RWPE2 (cell line): ENCODE data around the gene PAPPA2.

Source experiments
- ATAC-seq: fragments of 200-7000 bp; cut with Tn5 transposase; 3 replicates; pipeline ENCODE4 v1.9.1; 2021; ENCODE audit warnings: low read depth
- DNase-seq: peaks from one replicate; pipeline ENCODE4 v3.0.0-alpha.2; 2020; ENCODE audit warnings: low spot score
- H3K27ac ChIP-seq: fragments of 450-650 bp; 2 replicates; pipeline ENCODE4 v1.5.1; 2017; ENCODE audit warnings: mild to moderate bottlenecking; ENCODE audit not compliant: poor library complexity, severe bottlenecking
- H3K27me3 ChIP-seq: fragments of 250-450 bp; sonication (Bioruptor Pico); 2 replicates; pipeline ENCODE4 v1.5.1; 2021; ENCODE audit warnings: mild to moderate bottlenecking, moderate library complexity; ENCODE audit not compliant: insufficient read depth, poor library complexity, severe bottlenecking
- H3K36me3 ChIP-seq: fragments of 250-450 bp; sonication (Bioruptor Pico); 2 replicates; pipeline ENCODE4 v1.5.1; 2020; ENCODE audit warnings: low read depth, mild to moderate bottlenecking, moderate library complexity
- H3K4me1 ChIP-seq: fragments of 250-450 bp; sonication (Bioruptor Pico); 2 replicates; pipeline ENCODE4 v1.5.1; 2021; ENCODE audit warnings: mild to moderate bottlenecking, moderate library complexity; ENCODE audit not compliant: insufficient read depth, poor library complexity, severe bottlenecking
- H3K4me3 ChIP-seq: fragments of 250-450 bp; sonication (Bioruptor Pico); 2 replicates; pipeline ENCODE4 v1.5.1; 2021; ENCODE audit warnings: mild to moderate bottlenecking, moderate library complexity; ENCODE audit not compliant: severe bottlenecking
- H3K9me3 ChIP-seq: fragments of 250-450 bp; sonication (Bioruptor Pico); 2 replicates; pipeline ENCODE4 v1.5.1; 2021; ENCODE audit warnings: mild to moderate bottlenecking, moderate library complexity; ENCODE audit not compliant: severe bottlenecking
- TF ChIP-seq, protein P1 (sequence below): fragments of 450-650 bp; IDR thresholded peaks from one replicate; pipeline ENCODE4 v1.5.1; 2017; ENCODE audit warnings: mild to moderate bottlenecking, moderate library complexity; ENCODE audit not compliant: poor library complexity, severe bottlenecking

The PAPPA2 gene

DNA sequence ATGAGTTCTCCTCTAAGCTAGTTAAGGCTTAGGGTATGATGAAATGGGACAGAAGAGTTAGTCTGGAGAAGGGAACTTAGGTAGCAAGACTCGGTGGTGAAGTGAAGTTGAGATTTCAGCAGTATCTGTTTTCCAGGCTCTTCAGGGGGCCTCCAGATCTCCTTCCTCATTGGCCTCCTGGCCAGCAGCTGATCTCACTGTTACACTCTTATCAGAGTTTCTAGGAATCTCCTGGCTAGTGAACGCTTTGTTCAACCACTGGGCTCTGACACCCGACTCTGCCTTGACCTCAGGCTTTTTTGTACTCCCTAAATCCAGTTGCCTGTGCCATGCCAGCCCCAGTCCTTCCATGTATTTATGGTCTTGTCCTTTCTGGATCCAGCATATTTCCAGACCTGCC is 390.5 kb downstream of the PAPPA2 start:
- TF ChIP-seq, protein P1, sequence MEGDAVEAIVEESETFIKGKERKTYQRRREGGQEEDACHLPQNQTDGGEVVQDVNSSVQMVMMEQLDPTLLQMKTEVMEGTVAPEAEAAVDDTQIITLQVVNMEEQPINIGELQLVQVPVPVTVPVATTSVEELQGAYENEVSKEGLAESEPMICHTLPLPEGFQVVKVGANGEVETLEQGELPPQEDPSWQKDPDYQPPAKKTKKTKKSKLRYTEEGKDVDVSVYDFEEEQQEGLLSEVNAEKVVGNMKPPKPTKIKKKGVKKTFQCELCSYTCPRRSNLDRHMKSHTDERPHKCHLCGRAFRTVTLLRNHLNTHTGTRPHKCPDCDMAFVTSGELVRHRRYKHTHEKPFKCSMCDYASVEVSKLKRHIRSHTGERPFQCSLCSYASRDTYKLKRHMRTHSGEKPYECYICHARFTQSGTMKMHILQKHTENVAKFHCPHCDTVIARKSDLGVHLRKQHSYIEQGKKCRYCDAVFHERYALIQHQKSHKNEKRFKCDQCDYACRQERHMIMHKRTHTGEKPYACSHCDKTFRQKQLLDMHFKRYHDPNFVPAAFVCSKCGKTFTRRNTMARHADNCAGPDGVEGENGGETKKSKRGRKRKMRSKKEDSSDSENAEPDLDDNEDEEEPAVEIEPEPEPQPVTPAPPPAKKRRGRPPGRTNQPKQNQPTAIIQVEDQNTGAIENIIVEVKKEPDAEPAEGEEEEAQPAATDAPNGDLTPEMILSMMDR, result no peak
- no peak overlapping the region for H3K4me3 ChIP-seq
- no peaks in the 10 kb centered on the region for H3K9me3 ChIP-seq
- H3K4me1 ChIP-seq, result no peaks in the 10 kb centered on the region
- ATAC-seq (no peak), DNase-seq (no peak)
- H3K36me3 ChIP-seq, result no peaks in the 10 kb centered on the region
- no peak overlapping the region for H3K27ac ChIP-seq
- no peaks in the 10 kb centered on the region for H3K27me3 ChIP-seq

DNA sequence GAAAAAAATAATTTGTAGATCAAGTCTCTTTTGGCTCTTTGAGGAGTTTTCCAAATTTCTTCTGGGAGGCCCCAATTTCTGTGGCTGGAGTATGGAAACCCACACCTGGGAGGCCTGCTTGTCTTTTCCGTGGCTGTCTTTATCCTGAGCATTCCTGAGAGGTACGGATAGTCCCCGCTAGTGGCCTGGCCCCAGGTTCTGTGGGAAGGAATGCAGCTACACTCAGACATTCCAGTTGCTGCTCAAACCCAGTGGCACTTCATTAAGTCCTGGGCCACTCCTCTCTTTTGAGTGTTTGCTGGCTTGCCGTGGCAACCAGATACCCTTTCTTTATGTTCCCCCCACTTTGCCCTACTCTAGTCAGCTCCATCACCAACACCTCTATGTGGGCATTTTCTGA is 391.1 kb downstream of the PAPPA2 start:
- DNase-seq (no peak), ATAC-seq (no peak)
- Histone ChIP-seq H3K4me1 (no peaks in the 10 kb centered on the region), H3K27ac (no peak overlapping the region), H3K9me3 (no peaks in the 10 kb centered on the region), H3K27me3 (no peaks in the 10 kb centered on the region), H3K4me3 (no peak overlapping the region), H3K36me3 (no peaks in the 10 kb centered on the region)
- TF ChIP-seq, protein P1, result no peak

DNA sequence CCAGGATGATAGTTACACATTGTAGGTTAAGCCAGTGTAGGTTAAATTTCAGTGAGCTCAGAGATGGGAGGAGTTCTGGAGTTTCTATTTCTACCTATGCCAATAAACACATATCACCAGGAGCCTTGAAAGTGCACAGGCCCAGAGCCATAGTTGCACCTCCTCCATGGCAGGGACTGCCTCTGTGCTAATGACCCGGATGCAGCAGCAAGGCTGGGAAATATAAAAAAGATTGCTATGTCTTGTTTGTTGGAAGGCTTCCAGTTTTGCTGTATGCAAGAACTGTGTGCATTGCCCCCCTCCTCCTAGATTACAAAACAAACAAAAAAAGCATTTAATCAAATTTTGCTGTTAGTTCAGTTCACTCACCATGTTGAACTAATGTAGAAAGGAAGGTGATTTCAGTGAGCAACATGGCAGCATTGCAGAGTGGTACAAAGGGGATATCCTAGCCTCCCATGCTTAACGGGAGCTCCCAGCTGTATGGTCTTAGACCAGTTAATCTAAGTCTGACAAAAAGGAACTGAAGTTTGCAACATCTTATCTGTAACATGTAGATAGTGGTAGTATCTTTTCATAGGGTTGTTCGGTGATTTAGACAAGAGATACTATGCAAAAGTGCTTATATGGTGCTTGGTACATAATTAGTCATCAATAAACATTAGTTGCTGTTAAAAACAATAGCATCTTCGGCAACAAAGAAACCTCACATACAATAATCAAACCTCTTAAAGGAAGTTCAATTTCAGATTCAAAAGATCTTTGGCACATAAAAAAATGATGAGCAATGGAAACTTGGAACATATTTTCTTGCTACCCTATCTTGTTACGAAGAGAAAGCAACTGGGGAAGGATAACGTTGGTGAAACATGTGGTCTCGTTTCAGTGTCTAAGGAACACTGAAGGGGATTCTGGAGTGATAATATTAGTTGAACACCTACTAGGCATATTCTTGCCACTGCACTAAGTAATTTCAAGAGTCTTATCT is 392.1 kb downstream of the PAPPA2 start:
- Histone ChIP-seq H3K36me3 (no peaks in the 10 kb centered on the region), H3K4me3 (no peak overlapping the region), H3K27ac (no peak overlapping the region), H3K27me3 (no peaks in the 10 kb centered on the region), H3K9me3 (no peaks in the 10 kb centered on the region), H3K4me1 (no peaks in the 10 kb centered on the region)
- no peak for DNase-seq
- ATAC-seq, result no peak
- TF ChIP-seq, protein P1, result no peak

DNA sequence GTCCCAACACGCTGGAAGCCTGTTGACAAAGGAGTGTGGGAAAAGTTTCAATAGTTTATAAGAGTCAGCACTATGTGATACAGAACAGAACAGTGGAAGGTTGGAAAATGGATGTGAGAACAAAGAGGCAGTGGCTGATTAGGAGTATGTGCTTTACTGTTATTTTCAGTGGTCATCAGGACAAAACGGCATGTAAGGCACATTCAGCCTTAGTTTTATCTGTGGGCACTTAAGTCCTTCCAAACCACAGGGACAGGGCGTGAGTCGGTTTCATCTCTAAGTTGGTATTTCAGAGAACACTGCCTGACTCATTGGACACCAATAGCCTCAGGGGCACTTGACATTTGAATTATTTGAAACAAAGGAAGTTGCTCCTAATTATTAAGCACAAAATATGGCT is 394.7 kb downstream of the PAPPA2 start:
- peak; percentile 70 for ATAC-seq
- H3K9me3 ChIP-seq, result no peaks in the 10 kb centered on the region
- TF ChIP-seq, protein P1, result no peak
- no peak for DNase-seq
- no peak overlapping the region for H3K27ac ChIP-seq
- H3K4me1 ChIP-seq, result no peaks in the 10 kb centered on the region
- H3K27me3 ChIP-seq, result no peaks in the 10 kb centered on the region
- no peak overlapping the region for H3K4me3 ChIP-seq
- no peaks in the 10 kb centered on the region for H3K36me3 ChIP-seq

DNA sequence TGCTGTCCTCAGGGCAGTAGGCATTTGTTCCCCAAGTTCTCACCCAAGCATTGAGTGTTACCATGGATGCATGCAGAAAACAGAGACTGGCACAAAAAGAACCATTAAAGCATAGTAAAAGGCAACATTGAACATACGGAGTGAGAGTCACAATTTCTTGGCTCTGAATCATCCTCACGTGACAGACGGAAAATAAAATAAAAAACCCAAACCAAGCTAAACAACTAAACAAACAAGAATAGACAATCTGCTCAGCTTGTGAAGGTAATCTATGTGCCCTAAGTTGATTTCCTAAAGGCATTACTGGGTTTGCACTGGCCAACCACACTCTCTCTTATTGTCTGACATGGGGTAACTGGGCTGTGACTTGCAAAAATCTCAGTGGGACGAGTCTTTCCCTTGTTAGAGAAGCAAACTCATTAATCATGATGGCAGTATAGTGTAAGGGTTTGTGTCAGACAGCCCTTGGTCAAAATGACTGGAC is 395.5 kb downstream of the PAPPA2 start:
- TF ChIP-seq, protein P1, result no peak
- ATAC-seq (no peak), DNase-seq (no peak)
- H3K4me1 ChIP-seq, result no peaks in the 10 kb centered on the region
- no peak overlapping the region for H3K27ac ChIP-seq
- no peaks in the 10 kb centered on the region for H3K9me3 ChIP-seq
- no peak overlapping the region for H3K4me3 ChIP-seq
- H3K27me3 ChIP-seq, result no peaks in the 10 kb centered on the region
- no peaks in the 10 kb centered on the region for H3K36me3 ChIP-seq
